HG03520 (cell line): ENCODE data around the gene RNF135.
"Not testable (repeated sequence)": the region's sequence is repeated elsewhere in the genome, so short reads cannot be mapped to it uniquely, and the experiment has no call there.

Experiments used
- ATAC-seq: cut with Tn5 transposase; IDR thresholded peaks from one replicate; pipeline ENCODE4 v1.9.1; 2021; ENCODE audit warnings: mild to moderate bottlenecking, moderate library complexity; ENCODE audit not compliant: unreplicated experiment

Gene RNF135

GRCh38 chr17:30954046-30954830 lies 16.6 kb upstream of the RNF135 start:
- ATAC-seq, result no peak

- no peak for ATAC-seq
Observed at GRCh38 chr17:30956764-30957374, 14.0 kb upstream of the RNF135 start.

GRCh38 chr17:30957741-30958140 lies 13.1 kb upstream of the RNF135 start:
- ATAC-seq, result no peak

GRCh38 chr17:30958187-30958586 lies 12.7 kb upstream of the RNF135 start:
- no peak for ATAC-seq

DNA sequence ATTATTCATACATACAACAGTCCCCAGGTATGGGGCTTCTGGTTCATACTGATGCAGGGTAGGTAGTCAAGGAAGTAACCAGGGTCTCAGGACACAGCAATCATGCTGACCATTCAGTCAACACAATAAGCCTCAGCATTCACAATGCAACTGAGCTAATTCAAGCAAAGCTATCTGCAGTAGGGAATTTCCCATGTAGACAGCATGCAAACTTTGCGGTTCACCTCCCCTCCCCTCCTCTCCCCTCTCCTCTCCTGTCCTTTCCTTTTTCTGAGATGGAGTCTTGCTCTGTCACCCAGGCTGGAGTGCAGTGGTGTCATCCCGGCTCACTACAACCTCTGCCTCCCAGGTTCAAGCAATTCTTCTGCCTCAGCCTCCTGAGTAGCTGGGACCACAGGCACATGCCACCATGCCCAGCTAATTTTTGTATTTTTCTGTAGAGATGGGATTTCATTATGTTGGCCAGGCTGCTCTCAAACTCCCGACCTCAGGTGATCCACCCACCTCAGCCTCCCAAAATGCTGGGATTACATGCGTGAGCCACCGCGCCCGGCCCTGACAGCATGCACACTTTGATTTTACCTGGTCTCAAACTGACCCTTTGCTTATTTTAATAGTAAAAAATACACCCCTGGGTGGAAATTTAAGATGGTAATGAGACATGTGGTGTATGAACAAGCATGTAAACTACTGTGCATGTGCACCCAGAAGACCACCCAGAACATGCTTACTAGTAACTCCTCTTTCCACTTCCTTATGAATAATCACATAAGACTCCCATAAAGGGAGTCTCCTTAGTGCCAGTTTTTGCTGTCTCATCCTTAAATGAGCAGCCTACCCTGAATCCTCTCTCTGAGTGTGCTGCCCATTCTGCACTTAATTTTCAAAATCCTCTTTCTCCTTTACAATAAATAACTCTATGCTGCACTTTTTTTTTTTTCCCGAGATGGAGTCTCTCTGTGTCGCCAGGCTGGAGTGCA lies 9.3 kb upstream of the RNF135 start:
- no peak for ATAC-seq

DNA sequence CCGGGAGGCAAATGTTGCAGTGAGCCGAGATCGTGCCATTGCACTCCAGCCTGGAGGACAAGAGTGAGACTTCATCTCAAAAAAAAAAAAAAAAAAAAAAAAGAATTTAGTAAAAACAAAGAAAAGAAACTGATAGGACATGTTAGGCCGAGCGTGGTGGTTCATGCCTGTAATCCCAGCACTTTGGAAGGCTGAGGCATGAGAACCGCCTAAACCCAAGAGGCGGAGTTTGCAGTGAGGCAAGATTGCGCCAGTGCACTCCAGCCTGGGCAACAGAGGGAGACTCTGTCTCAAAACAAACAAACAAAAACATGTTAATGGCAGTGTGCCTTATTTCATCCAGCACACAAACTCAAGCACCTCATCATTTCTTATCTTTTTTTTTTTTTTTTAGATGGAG lies 6.5 kb upstream of the RNF135 start:
- ATAC-seq, result not testable (repeated sequence)

DNA sequence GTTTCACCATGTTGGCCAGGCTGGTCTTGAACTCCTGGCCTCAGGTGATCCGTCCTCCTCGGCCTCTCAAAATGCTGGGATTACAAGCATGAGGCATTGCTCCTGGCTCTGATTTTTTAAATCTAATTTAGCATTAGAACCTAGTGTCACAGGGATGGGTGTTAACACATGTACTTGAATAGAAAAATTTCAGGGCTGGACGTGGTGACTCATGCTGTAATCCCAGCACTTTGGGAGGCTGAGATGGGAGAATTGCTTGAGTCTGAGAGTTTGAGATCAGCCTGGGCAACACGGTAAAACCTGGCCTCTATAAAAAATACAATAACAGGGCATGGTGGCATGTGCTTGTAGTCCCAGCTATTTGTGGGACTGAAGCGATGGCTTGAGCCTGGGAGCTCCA lies 6.0 kb upstream of the RNF135 start:
- ATAC-seq, result no peak

- ATAC-seq, result no peak
Observed at GRCh38 chr17:30965686-30966085, 5.2 kb upstream of the RNF135 start.

DNA sequence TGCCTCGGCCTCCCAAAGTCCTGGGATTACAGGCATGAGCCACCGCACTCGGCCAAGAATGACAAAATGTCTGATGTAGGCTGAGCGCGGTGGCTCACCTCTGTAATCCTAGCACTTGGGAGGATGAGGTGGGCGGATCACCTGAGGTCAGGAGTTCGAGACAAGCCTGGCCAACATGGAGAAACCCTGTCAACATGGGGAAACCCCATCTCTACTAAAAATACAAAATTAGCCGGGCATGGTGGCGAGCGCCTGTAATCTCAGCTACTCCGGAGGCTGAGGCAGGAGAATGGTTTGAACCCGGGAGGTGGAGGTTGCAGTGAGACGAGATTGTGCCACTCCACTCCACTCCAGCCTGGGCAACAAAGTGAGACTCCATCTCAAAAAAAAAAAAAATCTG lies 2.9 kb upstream of the RNF135 start:
- ATAC-seq, result not testable (repeated sequence)

GRCh38 chr17:30969989-30970830 lies 629 bp upstream of the RNF135 start:
- no peak for ATAC-seq

DNA sequence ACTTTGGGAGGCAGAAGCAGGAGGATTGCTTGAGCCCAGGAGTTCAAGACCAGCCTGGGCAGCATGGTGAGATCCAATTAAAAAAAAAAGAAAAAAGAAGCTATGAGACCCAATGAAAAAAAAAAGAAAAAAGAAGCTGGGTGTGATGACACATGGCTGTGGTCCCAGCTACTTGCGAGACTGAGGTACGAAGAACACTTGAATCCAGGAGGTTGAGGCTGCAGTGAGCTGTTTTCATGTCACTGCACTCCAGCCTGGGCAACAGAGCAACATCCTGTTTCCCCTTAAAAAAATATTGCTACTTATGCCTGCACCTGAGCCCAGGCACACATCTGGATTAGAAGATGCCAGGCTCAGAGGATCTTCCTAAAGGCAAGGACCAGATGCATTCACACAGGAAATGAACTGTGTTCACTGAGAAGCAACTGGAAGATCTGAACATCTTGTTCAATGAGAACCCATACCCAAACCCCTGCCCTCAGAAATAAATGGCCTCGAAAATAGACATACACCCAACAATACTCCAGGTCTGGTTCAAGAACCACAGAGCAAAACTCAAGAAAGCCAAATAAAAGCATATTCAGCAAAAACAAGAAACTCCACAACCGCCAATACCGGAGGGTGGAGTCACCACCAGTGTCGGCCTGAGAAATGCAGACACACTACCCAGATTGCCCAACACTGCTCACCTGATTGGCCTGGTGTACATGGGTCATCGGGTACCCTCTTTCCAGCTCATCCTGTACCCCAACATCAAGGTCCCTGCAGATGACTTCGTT lies 4.4 kb downstream of the RNF135 start:
- ATAC-seq, result no peak

- not testable (repeated sequence) for ATAC-seq
Observed at GRCh38 chr17:30979919-30980318, 9.1 kb downstream of the RNF135 start.

GRCh38 chr17:30981531-30982519 lies 11.0 kb downstream of the RNF135 start:
- ATAC-seq, result no peak

GRCh38 chr17:30982855-30983254 lies 12.0 kb downstream of the RNF135 start:
- no peak for ATAC-seq

DNA sequence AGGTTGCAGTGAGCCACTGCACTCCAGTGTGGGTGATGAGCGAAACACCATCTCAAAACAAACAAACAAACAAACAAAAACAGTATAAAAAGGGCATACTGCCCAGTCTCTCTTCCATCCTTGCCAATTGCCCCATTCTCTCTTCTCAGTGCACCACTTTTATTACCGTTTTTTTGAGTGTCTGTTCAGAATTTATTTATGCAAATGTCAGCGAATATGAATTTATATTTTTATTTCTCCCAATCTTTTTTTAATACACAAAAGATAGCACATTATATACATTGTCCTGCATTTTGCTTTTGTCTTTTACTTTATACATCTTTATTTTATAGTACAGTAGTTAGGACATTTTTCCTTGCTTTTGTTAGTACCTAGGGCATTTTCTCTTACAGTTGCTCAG lies 19.6 kb downstream of the RNF135 start:
- no peak for ATAC-seq

- ATAC-seq, result no peak
Observed at GRCh38 chr17:30992551-30992950, 21.7 kb downstream of the RNF135 start.

DNA sequence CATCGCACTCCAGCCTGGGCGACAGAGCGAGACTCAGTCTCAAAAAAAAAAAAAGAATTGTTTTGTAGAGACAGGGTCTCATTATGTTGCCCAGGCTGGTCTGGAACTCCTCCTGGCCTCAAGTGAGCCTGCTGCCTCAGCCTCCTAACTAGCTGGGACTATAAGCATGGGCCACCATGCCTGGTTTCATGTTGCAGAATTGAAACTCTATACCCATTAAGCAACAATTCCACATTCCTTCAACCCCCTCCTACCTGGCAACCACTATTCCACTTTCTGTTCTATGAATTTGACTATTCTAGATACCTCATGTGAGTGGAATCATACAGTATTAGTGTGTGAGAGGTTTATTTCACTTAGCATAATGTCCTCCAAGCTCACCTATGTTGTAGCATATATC lies 24.5 kb downstream of the RNF135 start:
- ATAC-seq, result no peak

- ATAC-seq, result no peak
Observed at GRCh38 chr17:30996486-30996885, 25.6 kb downstream of the RNF135 start.

DNA sequence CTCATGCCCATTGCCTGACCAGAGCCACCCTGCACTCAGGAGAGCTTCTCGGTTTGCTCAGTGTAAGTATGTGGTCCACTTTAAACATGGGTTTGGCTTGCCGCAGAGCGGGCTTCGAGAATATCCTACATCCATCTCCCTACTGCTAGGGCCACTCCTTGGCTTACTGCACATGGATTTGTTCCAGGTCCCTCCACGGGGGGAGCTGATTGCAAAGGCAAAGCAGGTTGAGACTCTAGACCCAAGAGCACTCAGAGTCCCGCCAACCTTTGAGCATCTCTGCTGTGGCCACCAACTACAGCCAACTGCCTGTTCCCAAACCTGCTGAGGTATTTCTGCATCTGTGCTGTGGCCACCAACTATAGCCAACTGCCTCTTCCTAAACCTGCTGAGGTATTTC lies 26.4 kb downstream of the RNF135 start:
- no peak for ATAC-seq
